ENCODE data around the gene CLDN24.

CLDN24 gene

DNA sequence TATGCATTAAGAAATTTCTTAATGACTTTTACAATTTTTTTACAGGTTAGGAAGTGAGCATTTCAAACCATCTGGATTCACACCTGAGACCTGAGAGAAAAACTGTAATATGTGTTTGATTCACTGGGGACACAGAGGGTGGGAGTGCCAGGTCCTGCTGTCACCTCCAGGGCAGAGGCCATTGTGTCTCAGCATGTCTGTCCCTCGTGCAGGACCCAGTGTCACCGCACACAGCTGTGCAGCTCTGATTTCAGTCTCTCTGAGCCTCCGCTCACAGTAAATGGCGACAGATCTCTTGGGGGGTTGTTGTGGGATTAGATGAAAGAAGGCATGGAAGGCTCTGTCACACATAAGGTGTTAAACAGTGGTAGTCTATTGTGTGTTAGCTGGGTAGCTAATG, 23.0 kb upstream of the CLDN24 start:
- H3K4me3 ChIP-seq (ENCODE audit: low read depth, low read length), result no peak overlapping the region
- TF ChIP-seq CTCF (IDR thresholded peaks at IDR 0.05; ENCODE audit: low read depth, low read length) (no peak), MYC (IDR thresholded peaks at IDR 0.05; ENCODE audit: low read depth, low read length) (no peak), MAX (IDR thresholded peaks at IDR 0.05; ENCODE audit: low read depth, low read length) (no peak), POLR2A (IDR thresholded peaks at IDR 0.05; ENCODE audit: extremely low read depth, insufficient read length) (no peak)
- DNase-seq (ENCODE audit: low read depth), result no peak

DNA sequence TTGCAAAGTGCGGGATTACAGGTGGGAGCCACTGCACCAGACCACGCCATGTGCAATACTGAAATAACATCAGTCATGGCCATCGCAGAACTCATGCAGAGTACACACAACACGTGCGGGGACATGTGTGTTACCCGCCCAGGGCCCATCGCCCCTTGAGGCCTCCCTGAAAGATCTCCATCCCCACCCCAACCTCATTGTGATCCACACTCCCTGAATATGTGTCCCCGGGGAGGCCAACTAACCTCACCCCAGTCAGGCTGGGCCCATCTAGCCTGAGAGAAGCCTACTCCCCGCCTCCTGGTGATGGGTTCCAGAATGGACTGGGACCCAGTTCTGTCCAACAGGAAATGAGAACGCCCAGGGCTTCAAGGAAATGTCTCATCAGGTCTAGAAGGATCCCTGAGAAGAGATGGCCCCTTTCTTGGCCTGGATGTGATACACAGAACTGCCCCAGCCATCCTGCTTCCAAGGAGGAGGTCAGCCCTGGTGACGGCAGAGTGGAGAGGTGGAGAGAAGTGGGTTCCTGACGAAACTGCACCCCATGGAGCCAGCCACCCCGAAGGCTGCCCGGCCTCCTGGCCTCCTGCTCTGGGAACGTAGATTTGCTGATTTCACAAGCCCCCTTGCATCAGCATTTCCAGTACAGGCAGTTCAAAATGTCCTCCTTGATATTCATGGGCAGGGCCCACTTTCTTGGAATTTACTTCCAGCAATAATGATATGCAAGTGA, 22.5 kb upstream of the CLDN24 start:
- TF ChIP-seq MYC (IDR thresholded peaks at IDR 0.05; ENCODE audit: low read depth, low read length) (no peak), POLR2A (IDR thresholded peaks at IDR 0.05; ENCODE audit: extremely low read depth, insufficient read length) (no peak), CTCF (IDR thresholded peaks at IDR 0.05; ENCODE audit: low read depth, low read length) (no peak), MAX (IDR thresholded peaks at IDR 0.05; ENCODE audit: low read depth, low read length) (no peak)
- no peak for DNase-seq (ENCODE audit: low read depth)
- H3K4me3 ChIP-seq (ENCODE audit: low read depth, low read length), result no peak overlapping the region

DNA sequence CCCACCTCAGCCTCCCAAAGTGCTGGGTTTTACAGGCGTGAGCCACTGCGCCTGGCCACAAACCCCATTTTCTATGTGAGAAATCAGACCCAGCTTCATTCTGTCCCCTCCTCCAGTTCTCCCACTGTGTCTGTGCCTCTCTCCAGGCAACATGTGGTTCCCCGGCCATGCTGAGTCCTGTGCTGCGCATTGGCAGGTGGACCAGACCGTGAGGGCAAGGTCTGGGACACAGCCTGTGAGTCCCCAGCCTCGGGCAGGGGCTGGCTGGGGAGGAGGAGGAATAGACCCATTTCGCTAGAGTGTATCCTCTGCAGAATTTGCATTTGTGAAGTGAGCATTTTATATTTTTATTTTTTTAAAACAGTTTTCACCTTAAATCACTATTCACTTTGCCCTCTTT, 21.5 kb upstream of the CLDN24 start:
- no peak for DNase-seq (ENCODE audit: low read depth)
- TF ChIP-seq MYC (IDR thresholded peaks at IDR 0.05; ENCODE audit: low read depth, low read length) (no peak), POLR2A (IDR thresholded peaks at IDR 0.05; ENCODE audit: extremely low read depth, insufficient read length) (no peak)
- H3K4me3 ChIP-seq (ENCODE audit: low read depth, low read length), result no peak overlapping the region

DNA sequence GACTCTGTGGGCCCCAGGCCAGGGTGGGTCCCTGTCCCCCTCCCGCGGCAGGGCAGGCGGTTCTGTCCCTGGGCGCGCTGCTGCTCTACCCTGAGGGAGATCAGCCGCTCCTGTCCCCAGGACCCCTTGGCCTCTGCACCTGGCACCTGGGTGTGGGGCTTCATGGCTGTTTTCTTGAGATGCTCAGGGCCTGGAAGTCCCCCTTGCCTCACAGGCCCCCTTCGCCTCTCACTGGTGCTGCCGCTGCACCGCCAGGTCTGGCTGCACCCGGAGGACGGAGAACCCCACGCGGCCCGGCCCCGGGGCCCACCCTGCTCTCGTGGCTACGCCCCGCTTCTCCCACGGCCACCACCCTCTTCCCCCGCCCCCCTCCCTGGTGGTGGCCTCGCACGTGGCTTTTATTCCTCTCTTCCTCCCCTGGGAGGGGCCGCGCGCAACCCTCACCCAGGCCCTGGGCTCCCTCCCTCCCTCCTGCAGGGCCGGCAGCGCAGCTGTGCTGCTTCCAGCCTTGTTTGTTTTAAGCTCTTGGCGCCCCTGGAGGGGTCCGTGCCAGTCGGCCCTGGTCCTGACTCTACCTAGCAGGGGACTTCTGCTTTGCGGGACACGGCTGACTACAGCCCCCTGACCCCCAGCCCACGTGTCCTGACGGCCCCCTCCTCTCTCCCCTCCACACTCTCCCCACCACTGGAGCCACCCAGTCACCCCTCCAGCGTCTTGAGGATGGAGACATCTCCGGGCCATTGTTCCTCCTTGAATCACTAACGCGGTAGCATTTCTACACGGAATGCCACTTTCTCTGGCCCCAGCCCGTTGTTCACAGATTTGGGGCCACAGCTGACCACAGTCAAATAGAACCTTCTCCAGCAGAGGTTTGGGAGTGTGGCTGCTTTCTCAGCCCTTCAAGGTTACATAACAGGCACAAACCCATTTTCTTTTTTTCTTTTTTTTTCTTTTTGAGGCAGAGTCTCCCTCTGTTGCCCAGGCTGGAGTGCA, 20.6 kb upstream of the CLDN24 start:
- DNase-seq (ENCODE audit: low read depth), result peak; percentile 34
- H3K4me3 ChIP-seq (ENCODE audit: low read depth, low read length), result no peak overlapping the region
- no peak for TF ChIP-seq MAX (IDR thresholded peaks at IDR 0.05; ENCODE audit: low read depth, low read length)
- TF ChIP-seq CTCF (IDR thresholded peaks at IDR 0.05; ENCODE audit: low read depth, low read length), result no peak
- TF ChIP-seq POLR2A (IDR thresholded peaks at IDR 0.05; ENCODE audit: extremely low read depth, insufficient read length), result no peak
- no peak for TF ChIP-seq MYC (IDR thresholded peaks at IDR 0.05; ENCODE audit: low read depth, low read length)

- no peak overlapping the region for H3K4me3 ChIP-seq (ENCODE audit: low read depth, low read length)
- DNase-seq (ENCODE audit: low read depth), result peak; percentile 72
Measured at GRCh38 chr4:183337833-183338232, 15.6 kb upstream of the CLDN24 start.

More at GRCh38 chr4:183337833-183338232, 15.6 kb upstream of the CLDN24 start:
- TF ChIP-seq MYC (IDR thresholded peaks at IDR 0.05; ENCODE audit: low read depth, low read length) (peak; percentile 65; the same call in 1 of the 2 replicates), MAX (IDR thresholded peaks at IDR 0.05; ENCODE audit: low read depth, low read length) (peak; percentile 75), CTCF (IDR thresholded peaks at IDR 0.05; ENCODE audit: low read depth, low read length) (no peak), POLR2A (IDR thresholded peaks at IDR 0.05; ENCODE audit: extremely low read depth, insufficient read length) (no peak)
